ENCODE measurements around the gene OR6X1.

Gene OR6X1

DNA sequence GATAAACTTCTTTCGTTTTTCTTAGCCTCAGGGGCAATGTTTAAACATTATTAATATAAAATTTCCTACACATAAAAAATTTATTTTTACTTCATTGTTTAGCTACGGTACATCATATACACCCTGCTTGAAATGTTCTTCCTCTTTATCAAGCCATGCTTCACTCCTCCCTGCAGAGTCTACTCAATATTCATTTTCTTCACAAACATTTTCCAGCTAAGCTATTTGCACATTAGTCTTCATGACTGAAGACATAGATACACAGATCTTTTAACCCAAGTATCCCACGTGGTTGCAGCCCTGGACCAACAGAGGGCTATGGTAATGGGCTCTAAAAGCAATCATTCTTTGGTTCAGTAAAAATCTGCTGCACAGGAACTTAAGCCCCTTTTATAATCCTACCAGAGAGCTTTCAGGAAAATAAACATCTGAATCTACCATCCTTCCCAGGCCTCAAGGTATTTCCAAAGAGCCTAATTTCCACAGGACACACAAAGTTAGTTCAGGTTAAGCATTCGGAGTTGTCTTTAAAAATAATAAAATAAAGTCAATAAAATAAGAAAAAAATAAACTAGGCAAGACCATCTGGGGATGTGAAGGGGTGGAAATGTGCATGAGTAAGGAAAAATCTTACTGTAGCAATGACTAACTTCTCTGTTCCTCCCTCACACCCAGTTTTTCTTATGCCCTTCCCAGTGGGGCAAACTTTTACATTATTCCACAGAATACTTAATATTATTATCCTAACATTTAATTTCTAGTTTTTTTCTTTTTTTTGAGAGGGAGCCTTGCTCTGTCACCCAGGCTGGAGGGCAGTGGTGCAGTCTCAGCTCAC lies 21.6 kb upstream of the OR6X1 start:
- Histone ChIP-seq H3K36me3 (ENCODE audit: control insufficient read depth, insufficient read depth, low read length) (no peaks in the 10 kb centered on the region; the same call in 1 of the 2 replicates), H3K27ac (ENCODE audit: low read depth, low read length) (peak overlapping the region; percentile 38), H3K9me3 (ENCODE audit: control insufficient read depth, insufficient read depth, low read depth, low read length) (peaks cover 17% of the 10 kb centered on the region; the same call in 1 of the 2 replicates), H3K4me1 (ENCODE audit: control insufficient read depth, insufficient read depth, low read length) (peaks cover 41% of the 10 kb centered on the region), H3K9ac (ENCODE audit: low read length) (peak overlapping the region; percentile 22), H3K4me3 (ENCODE audit: low read depth, low read length) (no peak overlapping the region), H3K27me3 (ENCODE audit: control insufficient read depth, insufficient read depth, low read length) (no peaks in the 10 kb centered on the region)

DNA sequence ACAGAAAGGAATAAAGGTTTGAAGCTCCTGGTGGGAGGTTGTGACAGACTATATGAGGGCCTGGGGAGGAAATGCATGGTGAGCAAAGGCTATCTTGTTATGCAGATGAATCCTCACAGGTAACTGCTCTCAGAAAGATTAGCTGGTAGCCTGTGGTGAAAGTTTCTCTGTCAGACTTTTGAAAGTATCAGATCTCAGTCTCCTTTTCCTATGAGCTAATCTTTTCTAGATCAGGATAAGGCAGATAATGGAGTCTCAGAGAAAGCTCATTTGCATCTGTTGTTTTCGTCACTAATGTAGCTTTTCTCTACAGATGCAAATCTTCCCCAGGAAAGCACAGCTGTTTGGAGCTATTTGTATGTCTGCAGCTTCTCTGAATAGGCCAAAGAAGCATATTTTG lies 21.0 kb upstream of the OR6X1 start:
- H3K27me3 ChIP-seq (ENCODE audit: control insufficient read depth, insufficient read depth, low read length) = no peaks in the 10 kb centered on the region
- no peak overlapping the region for H3K4me3 ChIP-seq (ENCODE audit: low read depth, low read length)
- no peak overlapping the region for H3K9ac ChIP-seq (ENCODE audit: low read length)
- H3K9me3 ChIP-seq (ENCODE audit: control insufficient read depth, insufficient read depth, low read depth, low read length) = peaks cover 17% of the 10 kb centered on the region; the same call in 1 of the 2 replicates
- no peaks in the 10 kb centered on the region; the same call in 1 of the 2 replicates for H3K36me3 ChIP-seq (ENCODE audit: control insufficient read depth, insufficient read depth, low read length)
- peak overlapping the region; percentile 38; the same call in 1 of the 2 replicates for H3K27ac ChIP-seq (ENCODE audit: low read depth, low read length)
- peaks cover 39% of the 10 kb centered on the region for H3K4me1 ChIP-seq (ENCODE audit: control insufficient read depth, insufficient read depth, low read length)

DNA sequence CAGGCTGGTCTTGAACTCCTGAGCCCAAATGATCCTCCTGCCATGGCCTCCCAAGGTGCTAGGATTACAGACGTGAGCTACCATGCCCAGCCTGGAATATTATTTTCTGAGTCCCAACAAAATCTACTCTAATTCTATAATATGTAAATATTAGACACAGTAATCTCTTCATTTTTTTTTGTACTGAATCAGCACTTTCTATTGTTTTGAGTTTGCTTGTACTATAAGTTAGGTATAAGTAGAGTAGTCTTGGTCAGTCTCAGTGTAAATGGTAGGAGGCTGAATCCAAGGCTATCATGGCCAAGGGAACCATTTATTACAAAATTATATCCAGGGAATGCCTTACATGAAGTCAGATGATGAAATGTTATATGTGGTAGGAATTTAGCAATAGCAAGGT lies 19.6 kb upstream of the OR6X1 start:
- no peaks in the 10 kb centered on the region for H3K27me3 ChIP-seq (ENCODE audit: control insufficient read depth, insufficient read depth, low read length)
- peaks cover 39% of the 10 kb centered on the region for H3K4me1 ChIP-seq (ENCODE audit: control insufficient read depth, insufficient read depth, low read length)
- H3K4me3 ChIP-seq (ENCODE audit: low read depth, low read length) = no peak overlapping the region
- H3K27ac ChIP-seq (ENCODE audit: low read depth, low read length) = peak overlapping the region; percentile 38
- H3K9me3 ChIP-seq (ENCODE audit: control insufficient read depth, insufficient read depth, low read depth, low read length) = peaks cover 11% of the 10 kb centered on the region; the same call in 1 of the 2 replicates
- no peaks in the 10 kb centered on the region for H3K36me3 ChIP-seq (ENCODE audit: control insufficient read depth, insufficient read depth, low read length)
- no peak overlapping the region for H3K9ac ChIP-seq (ENCODE audit: low read length)

DNA sequence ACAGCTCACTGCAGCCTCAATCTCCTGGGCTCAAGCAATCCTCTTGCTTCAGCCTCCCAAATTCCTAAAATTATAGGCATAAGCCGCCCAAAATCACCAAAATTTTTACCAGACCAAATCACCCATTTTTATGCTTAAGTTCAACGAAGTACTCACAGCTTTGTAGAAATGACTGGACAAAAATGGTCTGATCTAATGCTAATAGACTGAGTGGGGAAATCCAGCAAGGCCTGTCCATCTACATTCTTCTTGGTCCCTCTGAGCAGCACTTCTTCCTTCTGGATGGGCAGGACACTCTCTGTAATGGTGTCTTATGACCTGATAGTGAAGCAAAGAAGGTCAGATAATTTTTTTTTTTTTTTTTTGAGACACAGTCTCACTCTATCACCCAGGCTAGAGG lies 18.7 kb upstream of the OR6X1 start:
- Histone ChIP-seq H3K9me3 (ENCODE audit: control insufficient read depth, insufficient read depth, low read depth, low read length) (peaks cover 9% of the 10 kb centered on the region; the same call in 1 of the 2 replicates), H3K27ac (ENCODE audit: low read depth, low read length) (0 out of 2 replicates have a peak overlapping the region, but pooled peaks have one; percentile 45), H3K27me3 (ENCODE audit: control insufficient read depth, insufficient read depth, low read length) (no peaks in the 10 kb centered on the region), H3K4me3 (ENCODE audit: low read depth, low read length) (no peak overlapping the region), H3K4me1 (ENCODE audit: control insufficient read depth, insufficient read depth, low read length) (peaks cover 39% of the 10 kb centered on the region), H3K9ac (ENCODE audit: low read length) (no peak overlapping the region), H3K36me3 (ENCODE audit: control insufficient read depth, insufficient read depth, low read length) (no peaks in the 10 kb centered on the region)

DNA sequence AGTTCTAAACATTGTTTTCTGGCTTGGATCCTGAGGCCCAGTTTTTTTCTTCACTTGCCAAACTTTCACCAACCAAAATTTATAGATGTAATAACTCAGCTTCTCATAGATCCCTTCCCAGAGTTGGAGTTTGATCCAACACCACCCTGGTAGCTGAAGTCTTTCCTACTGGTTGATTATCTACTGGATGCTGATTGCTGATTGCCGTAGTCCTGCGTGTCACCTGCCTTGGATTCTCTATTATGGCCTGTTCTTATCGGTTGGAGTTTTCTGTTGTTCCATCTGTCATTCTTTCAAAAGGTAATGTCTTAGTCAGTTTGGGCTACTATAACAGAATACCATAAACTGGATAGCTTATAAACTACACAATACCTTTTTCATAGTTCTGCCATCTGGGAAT lies 17.3 kb upstream of the OR6X1 start:
- Histone ChIP-seq H3K36me3 (ENCODE audit: control insufficient read depth, insufficient read depth, low read length) (no peaks in the 10 kb centered on the region), H3K27me3 (ENCODE audit: control insufficient read depth, insufficient read depth, low read length) (no peaks in the 10 kb centered on the region), H3K4me1 (ENCODE audit: control insufficient read depth, insufficient read depth, low read length) (peaks cover 29% of the 10 kb centered on the region), H3K4me3 (ENCODE audit: low read depth, low read length) (no peak overlapping the region), H3K9me3 (ENCODE audit: control insufficient read depth, insufficient read depth, low read depth, low read length) (peaks cover 12% of the 10 kb centered on the region; the same call in 1 of the 2 replicates), H3K9ac (ENCODE audit: low read length) (no peak overlapping the region), H3K27ac (ENCODE audit: low read depth, low read length) (no peak overlapping the region)

DNA sequence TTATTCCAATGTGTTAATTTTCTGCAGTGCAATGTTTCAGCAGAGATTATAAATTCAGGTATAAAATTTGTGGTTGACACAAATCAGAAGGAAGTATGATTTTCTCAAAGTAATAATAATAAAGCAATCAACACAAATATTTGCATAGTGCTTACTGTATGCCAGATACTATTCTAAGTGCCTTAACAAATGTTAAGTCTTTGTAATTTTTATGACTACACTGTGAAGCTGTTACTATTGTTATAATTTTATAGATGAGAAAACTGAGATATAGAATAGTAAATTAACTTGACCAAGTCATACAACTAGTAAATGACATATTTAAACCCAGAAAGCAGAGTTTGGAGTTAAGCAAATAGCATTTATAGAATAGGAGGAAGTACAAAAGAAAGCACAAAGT lies 16.4 kb upstream of the OR6X1 start:
- Histone ChIP-seq H3K36me3 (ENCODE audit: control insufficient read depth, insufficient read depth, low read length) (no peaks in the 10 kb centered on the region), H3K9me3 (ENCODE audit: control insufficient read depth, insufficient read depth, low read depth, low read length) (peaks cover 12% of the 10 kb centered on the region; the same call in 1 of the 2 replicates), H3K4me3 (ENCODE audit: low read depth, low read length) (no peak overlapping the region), H3K27me3 (ENCODE audit: control insufficient read depth, insufficient read depth, low read length) (no peaks in the 10 kb centered on the region), H3K9ac (ENCODE audit: low read length) (no peak overlapping the region), H3K4me1 (ENCODE audit: control insufficient read depth, insufficient read depth, low read length) (peaks cover 20% of the 10 kb centered on the region), H3K27ac (ENCODE audit: low read depth, low read length) (no peak overlapping the region)

DNA sequence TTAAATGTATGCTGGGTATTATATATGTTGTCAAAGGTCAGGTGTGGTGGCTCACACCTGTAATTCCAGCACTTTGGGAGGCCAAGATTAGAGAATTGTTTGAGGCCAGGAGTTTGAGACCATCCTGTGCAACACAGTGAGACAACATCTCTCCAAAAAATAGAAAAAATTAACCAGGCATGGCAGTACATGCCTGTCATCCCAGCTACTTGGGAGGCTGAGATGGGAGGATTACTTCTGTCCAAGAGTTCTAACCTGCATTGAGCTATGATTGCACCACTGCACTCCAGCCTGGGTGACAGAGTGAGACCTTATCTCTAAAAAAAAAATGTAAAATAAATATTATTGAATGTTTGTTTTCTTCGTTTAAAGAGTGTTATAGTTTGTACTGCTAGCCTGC lies 11.3 kb upstream of the OR6X1 start:
- no peak overlapping the region for H3K27ac ChIP-seq (ENCODE audit: low read depth, low read length)
- no peaks in the 10 kb centered on the region for H3K4me1 ChIP-seq (ENCODE audit: control insufficient read depth, insufficient read depth, low read length)
- H3K4me3 ChIP-seq (ENCODE audit: low read depth, low read length) = no peak overlapping the region
- no peaks in the 10 kb centered on the region for H3K36me3 ChIP-seq (ENCODE audit: control insufficient read depth, insufficient read depth, low read length)
- H3K9me3 ChIP-seq (ENCODE audit: control insufficient read depth, insufficient read depth, low read depth, low read length) = peaks cover 28% of the 10 kb centered on the region
- H3K9ac ChIP-seq (ENCODE audit: low read length) = no peak overlapping the region
- no peaks in the 10 kb centered on the region for H3K27me3 ChIP-seq (ENCODE audit: control insufficient read depth, insufficient read depth, low read length)

DNA sequence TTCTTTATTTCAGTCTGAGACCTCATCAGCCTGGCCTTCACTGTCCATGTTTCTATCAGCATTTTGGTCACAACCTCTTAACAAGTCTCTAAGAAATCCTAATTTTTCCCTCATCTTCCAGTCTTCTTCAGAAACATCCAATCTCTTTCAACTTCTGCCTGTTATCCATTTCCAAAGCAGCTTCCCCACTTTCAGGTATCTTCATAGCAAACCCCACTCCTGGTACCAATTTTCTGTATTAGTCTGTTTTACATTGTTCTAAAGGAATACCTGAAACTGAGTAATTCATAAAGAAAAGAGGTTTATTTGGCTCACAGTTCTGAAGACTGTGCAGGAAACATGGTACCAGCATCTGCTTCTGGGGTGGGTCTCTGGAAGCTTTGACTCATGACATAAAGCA lies 8.1 kb upstream of the OR6X1 start:
- no peaks in the 10 kb centered on the region for H3K27me3 ChIP-seq (ENCODE audit: control insufficient read depth, insufficient read depth, low read length)
- peaks cover 23% of the 10 kb centered on the region for H3K9me3 ChIP-seq (ENCODE audit: control insufficient read depth, insufficient read depth, low read depth, low read length)
- no peak overlapping the region for H3K4me3 ChIP-seq (ENCODE audit: low read depth, low read length)
- H3K4me1 ChIP-seq (ENCODE audit: control insufficient read depth, insufficient read depth, low read length) = no peaks in the 10 kb centered on the region
- no peaks in the 10 kb centered on the region for H3K36me3 ChIP-seq (ENCODE audit: control insufficient read depth, insufficient read depth, low read length)
- H3K9ac ChIP-seq (ENCODE audit: low read length) = no peak overlapping the region
- H3K27ac ChIP-seq (ENCODE audit: low read depth, low read length) = no peak overlapping the region

DNA sequence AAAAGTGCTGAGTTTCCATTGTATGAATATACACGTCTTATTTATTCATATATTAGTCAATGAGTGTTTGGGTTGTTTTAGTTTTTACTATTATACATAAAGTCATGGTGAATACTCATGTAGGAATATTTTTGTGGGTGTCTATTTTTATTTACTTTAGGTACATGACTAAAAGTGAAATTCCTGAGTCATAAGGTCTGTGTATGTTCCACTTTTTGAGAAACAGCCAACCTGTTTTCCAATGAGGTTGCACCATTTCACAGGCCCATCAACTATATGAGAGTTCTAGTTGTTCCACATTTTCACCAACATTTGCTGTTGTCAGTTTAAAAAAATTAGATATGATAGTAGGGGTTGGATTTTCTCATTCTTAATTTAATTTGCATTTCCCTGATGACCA lies 6.6 kb upstream of the OR6X1 start:
- no peaks in the 10 kb centered on the region for H3K36me3 ChIP-seq (ENCODE audit: control insufficient read depth, insufficient read depth, low read length)
- no peaks in the 10 kb centered on the region for H3K4me1 ChIP-seq (ENCODE audit: control insufficient read depth, insufficient read depth, low read length)
- no peak overlapping the region for H3K9ac ChIP-seq (ENCODE audit: low read length)
- peaks cover 23% of the 10 kb centered on the region for H3K9me3 ChIP-seq (ENCODE audit: control insufficient read depth, insufficient read depth, low read depth, low read length)
- H3K4me3 ChIP-seq (ENCODE audit: low read depth, low read length) = no peak overlapping the region
- H3K27me3 ChIP-seq (ENCODE audit: control insufficient read depth, insufficient read depth, low read length) = no peaks in the 10 kb centered on the region
- H3K27ac ChIP-seq (ENCODE audit: low read depth, low read length) = no peak overlapping the region

DNA sequence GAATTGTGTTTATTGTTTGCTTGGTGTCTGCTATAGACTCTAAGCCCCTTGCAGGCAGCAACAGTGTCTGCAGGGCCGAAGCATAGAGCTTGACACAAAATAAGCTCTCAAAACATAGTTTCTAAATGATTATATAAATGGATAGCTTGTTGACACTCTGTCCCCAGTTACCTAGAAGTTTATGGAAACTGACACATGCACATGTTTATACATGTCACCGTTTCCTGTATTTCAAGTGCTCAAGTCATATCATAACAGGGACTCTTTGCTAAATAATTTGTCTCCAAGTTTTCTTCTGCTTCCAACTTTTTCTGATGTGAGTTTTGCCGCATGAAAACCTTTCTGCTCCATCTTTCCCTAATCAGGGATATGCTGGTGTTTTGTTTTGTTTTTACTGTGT lies 3.7 kb upstream of the OR6X1 start:
- H3K36me3 ChIP-seq (ENCODE audit: control insufficient read depth, insufficient read depth, low read length) = no peaks in the 10 kb centered on the region
- H3K4me1 ChIP-seq (ENCODE audit: control insufficient read depth, insufficient read depth, low read length) = no peaks in the 10 kb centered on the region
- H3K4me3 ChIP-seq (ENCODE audit: low read depth, low read length) = no peak overlapping the region
- H3K9ac ChIP-seq (ENCODE audit: low read length) = no peak overlapping the region
- H3K27ac ChIP-seq (ENCODE audit: low read depth, low read length) = no peak overlapping the region
- peaks cover 20% of the 10 kb centered on the region for H3K9me3 ChIP-seq (ENCODE audit: control insufficient read depth, insufficient read depth, low read depth, low read length)
- H3K27me3 ChIP-seq (ENCODE audit: control insufficient read depth, insufficient read depth, low read length) = no peaks in the 10 kb centered on the region

DNA sequence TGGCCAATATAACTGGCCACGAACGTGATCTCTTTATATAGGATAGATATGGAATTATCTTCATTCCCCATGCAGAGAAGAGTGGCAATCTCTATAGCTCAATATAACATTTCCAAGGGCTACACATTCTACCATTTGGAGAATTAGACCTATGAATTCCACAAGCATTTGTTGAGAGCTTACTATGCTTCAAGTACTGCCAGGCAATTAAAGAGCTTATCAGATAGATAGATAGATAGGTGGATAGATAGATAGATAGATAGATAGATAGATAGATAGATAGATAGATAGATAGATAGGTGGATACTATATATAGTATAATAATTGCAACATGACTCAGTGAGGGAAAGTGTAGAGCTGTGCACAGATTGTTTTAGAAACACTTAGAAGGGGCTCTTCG lies 1.5 kb upstream of the OR6X1 start:
- no peaks in the 10 kb centered on the region for H3K27me3 ChIP-seq (ENCODE audit: control insufficient read depth, insufficient read depth, low read length)
- no peak overlapping the region for H3K4me3 ChIP-seq (ENCODE audit: low read depth, low read length)
- H3K4me1 ChIP-seq (ENCODE audit: control insufficient read depth, insufficient read depth, low read length) = no peaks in the 10 kb centered on the region
- H3K9ac ChIP-seq (ENCODE audit: low read length) = no peak overlapping the region
- no peak overlapping the region for H3K27ac ChIP-seq (ENCODE audit: low read depth, low read length)
- H3K9me3 ChIP-seq (ENCODE audit: control insufficient read depth, insufficient read depth, low read depth, low read length) = no peaks in the 10 kb centered on the region; the same call in 1 of the 2 replicates
- no peaks in the 10 kb centered on the region for H3K36me3 ChIP-seq (ENCODE audit: control insufficient read depth, insufficient read depth, low read length)

All from HUES6 (cell line).